CD4-positive, alpha-beta T cell treated with Interleukin-6 at 100 ng/mL for 8 hours (primary cell): ENCODE measurements around the gene RLBP1.

Source experiments
- DNase-seq: peaks from one replicate; pipeline ENCODE4 v3.0.0-alpha.2; 2020; ENCODE audit warnings: mixed read lengths, low spot score

RLBP1 gene

GRCh38 chr15:89206908-89207331 is 14.5 kb downstream of the RLBP1 start:
- peak; percentile 64 for DNase-seq

- no peak for DNase-seq
Observed at GRCh38 chr15:89205991-89206585, 15.3 kb downstream of the RLBP1 start.

- peak; percentile 9 for DNase-seq
Observed at GRCh38 chr15:89203705-89204273, 17.6 kb downstream of the RLBP1 start.

- no peak for DNase-seq
Observed at GRCh38 chr15:89201465-89202005, 19.8 kb downstream of the RLBP1 start.

- no peak for DNase-seq
Observed at GRCh38 chr15:89200182-89200581, 21.2 kb downstream of the RLBP1 start.

GRCh38 chr15:89199746-89200145 is 21.6 kb downstream of the RLBP1 start:
- DNase-seq = no peak

- no peak for DNase-seq
Observed at GRCh38 chr15:89198934-89199333, 22.4 kb downstream of the RLBP1 start.

GRCh38 chr15:89198196-89198595 is 23.2 kb downstream of the RLBP1 start:
- no peak for DNase-seq

- DNase-seq = no peak
Observed at GRCh38 chr15:89197503-89197971, 23.8 kb downstream of the RLBP1 start.

- no peak for DNase-seq
Observed at GRCh38 chr15:89196994-89197393, 24.4 kb downstream of the RLBP1 start.

- no peak for DNase-seq
Observed at GRCh38 chr15:89196241-89196640, 25.1 kb downstream of the RLBP1 start.

- no peak for DNase-seq
Observed at GRCh38 chr15:89195836-89196235, 25.5 kb downstream of the RLBP1 start.

GRCh38 chr15:89194608-89195007 is 26.8 kb downstream of the RLBP1 start:
- DNase-seq = no peak

GRCh38 chr15:89192766-89193165 is 28.6 kb downstream of the RLBP1 start:
- DNase-seq = no peak

GRCh38 chr15:89192136-89192535 is 29.2 kb downstream of the RLBP1 start:
- DNase-seq = no peak

GRCh38 chr15:89187986-89188514 is 33.3 kb downstream of the RLBP1 start:
- DNase-seq = no peak

- no peak for DNase-seq
Observed at GRCh38 chr15:89187301-89187985, 33.9 kb downstream of the RLBP1 start.

- DNase-seq = no peak
Observed at GRCh38 chr15:89186803-89187202, 34.6 kb downstream of the RLBP1 start.

- DNase-seq = no peak
Observed at GRCh38 chr15:89184886-89185526, 36.4 kb downstream of the RLBP1 start.

- DNase-seq = no peak
Observed at GRCh38 chr15:89184357-89184756, 37.0 kb downstream of the RLBP1 start.

- DNase-seq = no peak
Observed at GRCh38 chr15:89179966-89180875, 41.2 kb downstream of the RLBP1 start.
